ENCODE measurements around the gene ZNF778.
"Not testable (repeated sequence)": the region's sequence is repeated elsewhere in the genome, so short reads cannot be mapped to it uniquely, and the experiment has no call there.

The ZNF778 gene

DNA sequence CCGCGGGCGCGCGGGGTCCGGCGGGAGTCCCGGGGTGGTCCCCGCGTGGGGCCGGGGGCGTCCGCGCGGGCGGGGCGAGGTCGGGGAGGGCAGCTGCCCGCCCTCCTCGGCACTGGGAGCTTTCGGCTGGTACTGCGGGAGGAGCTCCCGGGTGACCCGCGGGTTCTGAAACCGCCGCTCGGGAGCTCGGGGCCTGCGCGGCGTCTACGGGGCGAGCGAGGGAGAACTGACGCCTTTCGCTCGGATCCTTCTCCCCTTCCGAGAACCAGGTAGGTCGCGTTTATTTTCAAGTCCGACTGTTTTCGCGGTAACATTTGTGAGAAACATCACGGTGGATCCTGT is 30.2 kb downstream of the ZNF778 start:
- H3K9ac ChIP-seq (ENCODE audit: low read length in 2 of 2); H3K36me3 ChIP-seq (ENCODE audit: control insufficient read depth in 2 of 2, insufficient read depth in 2 of 2, low read length in 2 of 2); H3K27ac ChIP-seq (ENCODE audit: low read length); H3K9me3 ChIP-seq (ENCODE audit: control insufficient read depth in 2 of 2, low read length in 2 of 2); H3K4me1 ChIP-seq (ENCODE audit: control insufficient read depth, insufficient read depth, low read length); H3K27me3 ChIP-seq (ENCODE audit: control insufficient read depth in 1 of 2, insufficient read depth in 2 of 2, low read length in 2 of 2): not testable (repeated sequence)
- peak overlapping the region; percentile 19 to 69 for H3K4me3 ChIP-seq (ENCODE audit: low read length in 2 of 2)

- no peaks in the 10 kb centered on the region for H3K36me3 ChIP-seq (ENCODE audit: control insufficient read depth in 2 of 2, insufficient read depth in 2 of 2, low read length in 2 of 2)
- H3K27me3 ChIP-seq (ENCODE audit: control insufficient read depth in 1 of 2, insufficient read depth in 2 of 2, low read length in 2 of 2): no peaks in the 10 kb centered on the region
- no peak overlapping the region for H3K27ac ChIP-seq (ENCODE audit: low read length)
- H3K9ac ChIP-seq (ENCODE audit: low read length in 2 of 2): no peak overlapping the region
- no peaks in the 10 kb centered on the region for H3K9me3 ChIP-seq (ENCODE audit: control insufficient read depth in 2 of 2, low read length in 2 of 2)
- H3K4me3 ChIP-seq (ENCODE audit: low read length in 2 of 2): peak overlapping the region in 1 of 2 donors; percentile 19
- H3K4me1 ChIP-seq (ENCODE audit: control insufficient read depth, insufficient read depth, low read length): peaks cover 8% of the 10 kb centered on the region
Measured at GRCh38 chr16:89248196-89248982, 30.9 kb downstream of the ZNF778 start.

DNA sequence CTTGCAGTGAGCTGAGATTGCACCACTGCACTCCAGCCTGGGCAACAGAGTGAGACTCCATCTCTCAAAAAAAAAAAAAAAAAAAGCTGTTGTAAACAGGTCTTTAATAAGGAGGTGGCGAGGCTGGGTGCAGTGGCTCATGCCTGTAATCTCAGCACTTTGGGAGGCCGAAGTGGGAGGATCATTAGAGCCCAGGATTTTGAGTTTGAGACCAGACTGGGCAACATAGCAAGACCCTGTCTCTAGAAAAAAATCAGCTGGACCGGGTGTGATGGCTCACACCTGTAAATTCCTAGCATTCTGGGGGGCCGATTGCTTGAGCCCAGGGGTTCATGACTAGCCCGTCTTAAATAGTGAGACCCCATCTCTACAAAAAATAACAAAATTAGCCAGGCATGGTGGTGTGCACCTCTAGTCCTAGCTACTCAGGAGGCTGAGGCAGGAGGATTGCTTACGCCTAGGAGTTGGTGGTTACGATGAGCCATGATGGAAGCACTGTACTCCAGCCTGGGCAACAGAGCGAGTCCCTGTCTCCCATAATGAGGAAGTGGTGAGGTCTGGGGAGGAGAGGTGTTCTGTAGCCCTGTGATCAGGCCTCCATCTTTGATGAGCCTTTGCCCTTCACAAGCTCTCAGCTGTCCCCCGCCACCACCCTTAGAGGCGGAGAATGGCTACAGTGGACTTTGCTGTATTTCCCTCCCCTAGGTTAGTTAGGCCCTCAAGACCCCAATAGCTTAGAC is 36.2 kb downstream of the ZNF778 start:
- Histone ChIP-seq H3K27me3 (ENCODE audit: control insufficient read depth in 1 of 2, insufficient read depth in 2 of 2, low read length in 2 of 2) (peaks cover 15 to 19% of the 10 kb centered on the region in 2 donors), H3K27ac (ENCODE audit: low read length) (no peak overlapping the region), H3K9ac (ENCODE audit: low read length in 2 of 2) (no peak overlapping the region), H3K4me3 (ENCODE audit: low read length in 2 of 2) (no peak overlapping the region), H3K4me1 (ENCODE audit: control insufficient read depth, insufficient read depth, low read length) (peaks cover 13% of the 10 kb centered on the region), H3K36me3 (ENCODE audit: control insufficient read depth in 2 of 2, insufficient read depth in 2 of 2, low read length in 2 of 2) (no peaks in the 10 kb centered on the region), H3K9me3 (ENCODE audit: control insufficient read depth in 2 of 2, low read length in 2 of 2) (no peaks in the 10 kb centered on the region)

DNA sequence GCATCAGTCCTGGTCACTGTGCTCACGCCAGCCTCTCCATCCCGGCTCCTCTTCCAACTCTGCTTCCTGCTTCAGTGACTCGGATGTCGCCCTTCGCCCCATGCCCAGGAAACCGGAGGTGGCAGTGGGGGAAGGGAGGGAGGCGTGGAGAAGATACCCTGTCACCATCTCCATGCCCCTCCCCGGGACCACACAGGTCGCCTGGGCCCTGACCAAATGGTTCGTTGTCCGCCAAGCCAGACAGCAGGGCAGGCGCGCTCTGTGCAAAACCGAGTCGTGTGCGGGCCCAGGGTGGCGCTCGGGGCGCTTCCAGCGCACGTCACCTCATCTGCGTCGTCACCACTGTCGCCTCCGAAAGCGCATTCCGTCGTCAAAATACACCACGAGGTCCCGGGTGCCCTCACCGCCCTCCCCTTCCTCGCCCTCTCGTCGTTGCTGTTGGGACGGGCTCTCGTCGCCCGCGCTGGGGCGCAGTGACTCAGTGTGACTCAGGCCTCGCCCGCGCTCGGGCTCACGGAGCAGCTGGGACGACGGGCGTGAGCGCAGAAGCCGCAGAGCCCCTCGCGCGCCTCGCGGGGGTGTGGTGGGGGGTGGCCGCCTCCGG is 39.2 kb downstream of the ZNF778 start:
- Histone ChIP-seq H3K4me1 (ENCODE audit: control insufficient read depth, insufficient read depth, low read length) (peaks cover 13% of the 10 kb centered on the region), H3K9me3 (ENCODE audit: control insufficient read depth in 2 of 2, low read length in 2 of 2) (no peaks in the 10 kb centered on the region), H3K27ac (ENCODE audit: low read length) (no peak overlapping the region), H3K9ac (ENCODE audit: low read length in 2 of 2) (peak overlapping the region in 1 of 2 donors; percentile 22), H3K4me3 (ENCODE audit: low read length in 2 of 2) (peak overlapping the region; percentile 43 to 61), H3K36me3 (ENCODE audit: control insufficient read depth in 2 of 2, insufficient read depth in 2 of 2, low read length in 2 of 2) (no peaks in the 10 kb centered on the region), H3K27me3 (ENCODE audit: control insufficient read depth in 1 of 2, insufficient read depth in 2 of 2, low read length in 2 of 2) (peaks cover 17 to 23% of the 10 kb centered on the region in 2 donors)

DNA sequence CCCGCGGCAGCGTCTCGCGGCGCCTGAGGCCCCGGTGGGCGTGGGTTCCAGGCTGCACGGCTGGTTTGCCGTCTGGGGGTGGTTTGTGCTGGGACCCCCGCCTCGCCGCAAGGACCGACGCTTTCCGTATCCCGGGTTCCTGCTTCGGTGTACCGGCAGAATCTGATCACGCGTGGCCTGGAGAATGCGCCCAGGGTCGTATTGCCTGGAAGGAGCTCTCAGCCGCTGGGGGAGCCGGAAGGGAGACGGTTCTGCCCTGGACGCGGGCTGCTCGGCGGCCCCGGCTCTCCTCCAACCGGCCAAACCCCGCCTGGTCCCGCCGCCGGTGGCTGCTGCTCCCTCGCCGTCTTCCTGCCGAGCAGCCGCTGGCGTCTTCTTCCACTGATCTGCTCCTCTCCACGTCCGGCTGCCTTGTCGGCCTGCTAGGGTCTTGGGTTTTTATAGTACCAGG is 39.8 kb downstream of the ZNF778 start:
- Histone ChIP-seq H3K4me1 (ENCODE audit: control insufficient read depth, insufficient read depth, low read length) (peaks cover 13% of the 10 kb centered on the region), H3K9ac (ENCODE audit: low read length in 2 of 2) (no peak overlapping the region), H3K9me3 (ENCODE audit: control insufficient read depth in 2 of 2, low read length in 2 of 2) (no peaks in the 10 kb centered on the region), H3K27ac (ENCODE audit: low read length) (no peak overlapping the region), H3K36me3 (ENCODE audit: control insufficient read depth in 2 of 2, insufficient read depth in 2 of 2, low read length in 2 of 2) (no peaks in the 10 kb centered on the region), H3K4me3 (ENCODE audit: low read length in 2 of 2) (peak overlapping the region; percentile 19 to 61), H3K27me3 (ENCODE audit: control insufficient read depth in 1 of 2, insufficient read depth in 2 of 2, low read length in 2 of 2) (peaks cover 17 to 23% of the 10 kb centered on the region in 2 donors)

DNA sequence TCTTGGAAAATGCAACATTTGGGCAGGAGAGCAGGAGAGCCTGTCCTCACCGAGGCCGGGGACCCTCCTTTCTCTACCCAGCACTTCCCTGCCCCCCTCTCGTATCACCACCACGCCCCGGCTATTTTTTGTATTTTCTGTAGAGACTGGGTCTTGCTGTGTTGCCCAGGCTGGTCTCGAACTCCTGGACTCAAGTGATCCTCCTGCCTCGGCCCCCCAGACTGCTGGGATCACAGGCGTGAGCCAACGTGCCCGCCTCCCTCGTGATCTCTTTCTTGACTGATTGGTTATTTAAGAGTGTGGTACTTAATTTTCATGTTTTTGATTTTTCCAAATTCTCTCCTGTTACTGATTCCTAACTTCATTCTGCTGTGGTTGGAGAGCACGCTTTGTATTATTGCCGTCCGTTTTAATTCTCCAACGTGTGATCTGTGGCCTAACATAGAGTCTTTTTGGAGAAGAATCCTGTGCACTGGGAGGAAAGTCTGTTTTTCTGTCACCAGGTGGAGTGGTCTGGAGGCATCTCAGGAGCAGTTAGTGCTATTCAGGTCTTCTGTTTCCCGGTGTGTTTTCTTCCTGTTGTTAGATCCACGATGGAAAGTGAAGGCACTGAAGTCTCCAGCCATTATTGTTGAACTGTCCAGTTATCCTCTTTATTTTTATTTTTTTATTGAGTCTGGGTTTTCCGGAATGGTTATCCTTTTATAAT is 40.4 kb downstream of the ZNF778 start:
- H3K27ac ChIP-seq (ENCODE audit: low read length): no peak overlapping the region
- H3K9ac ChIP-seq (ENCODE audit: low read length in 2 of 2): no peak overlapping the region
- H3K4me1 ChIP-seq (ENCODE audit: control insufficient read depth, insufficient read depth, low read length): peaks cover 13% of the 10 kb centered on the region
- no peaks in the 10 kb centered on the region for H3K36me3 ChIP-seq (ENCODE audit: control insufficient read depth in 2 of 2, insufficient read depth in 2 of 2, low read length in 2 of 2)
- H3K4me3 ChIP-seq (ENCODE audit: low read length in 2 of 2): peak overlapping the region in 1 of 2 donors; percentile 61
- peaks cover 17 to 23% of the 10 kb centered on the region in 2 donors for H3K27me3 ChIP-seq (ENCODE audit: control insufficient read depth in 1 of 2, insufficient read depth in 2 of 2, low read length in 2 of 2)
- H3K9me3 ChIP-seq (ENCODE audit: control insufficient read depth in 2 of 2, low read length in 2 of 2): no peaks in the 10 kb centered on the region

DNA sequence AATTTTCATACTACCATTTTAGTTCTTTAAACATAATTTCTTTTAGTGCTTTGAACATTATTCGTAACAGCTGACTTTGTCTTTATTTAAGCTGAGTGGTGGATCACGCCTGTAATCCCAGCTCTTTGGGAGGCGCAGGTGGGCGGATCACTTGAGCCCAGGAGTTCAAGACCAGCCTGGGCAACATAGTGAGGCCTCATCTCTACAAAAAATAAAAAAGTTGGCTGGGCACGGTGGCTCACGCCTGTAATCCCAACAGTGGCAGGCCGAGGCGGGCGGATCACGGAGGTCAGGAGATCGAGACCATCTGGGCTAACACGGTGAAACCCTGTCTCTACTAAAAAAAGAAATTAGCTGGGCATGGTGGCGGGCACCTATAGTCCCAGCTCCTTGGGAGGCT is 42.4 kb downstream of the ZNF778 start:
- H3K27ac ChIP-seq (ENCODE audit: low read length); H3K9me3 ChIP-seq (ENCODE audit: control insufficient read depth in 2 of 2, low read length in 2 of 2); H3K9ac ChIP-seq (ENCODE audit: low read length in 2 of 2); H3K4me3 ChIP-seq (ENCODE audit: low read length in 2 of 2); H3K36me3 ChIP-seq (ENCODE audit: control insufficient read depth in 2 of 2, insufficient read depth in 2 of 2, low read length in 2 of 2): not testable (repeated sequence)
- peaks cover 13% of the 10 kb centered on the region for H3K4me1 ChIP-seq (ENCODE audit: control insufficient read depth, insufficient read depth, low read length)
- H3K27me3 ChIP-seq (ENCODE audit: control insufficient read depth in 1 of 2, insufficient read depth in 2 of 2, low read length in 2 of 2): peaks cover 17 to 23% of the 10 kb centered on the region in 2 donors

- Histone ChIP-seq H3K36me3 (ENCODE audit: control insufficient read depth in 2 of 2, insufficient read depth in 2 of 2, low read length in 2 of 2) (peaks cover 0 to 10% of the 10 kb centered on the region in 2 donors), H3K4me1 (ENCODE audit: control insufficient read depth, insufficient read depth, low read length) (peaks cover 9% of the 10 kb centered on the region), H3K4me3 (ENCODE audit: low read length in 2 of 2) (peak overlapping the region in 1 of 2 donors; percentile 10), H3K9me3 (ENCODE audit: control insufficient read depth in 2 of 2, low read length in 2 of 2) (no peaks in the 10 kb centered on the region), H3K9ac (ENCODE audit: low read length in 2 of 2) (no peak overlapping the region), H3K27ac (ENCODE audit: low read length) (no peak overlapping the region), H3K27me3 (ENCODE audit: control insufficient read depth in 1 of 2, insufficient read depth in 2 of 2, low read length in 2 of 2) (peaks cover 12 to 17% of the 10 kb centered on the region in 2 donors)
Measured at GRCh38 chr16:89261691-89262563, 44.4 kb downstream of the ZNF778 start.

- Histone ChIP-seq H3K9ac (ENCODE audit: low read length in 2 of 2) (no peak overlapping the region), H3K9me3 (ENCODE audit: control insufficient read depth in 2 of 2, low read length in 2 of 2) (no peaks in the 10 kb centered on the region), H3K36me3 (ENCODE audit: control insufficient read depth in 2 of 2, insufficient read depth in 2 of 2, low read length in 2 of 2) (peaks cover 12 to 19% of the 10 kb centered on the region in 2 donors), H3K27me3 (ENCODE audit: control insufficient read depth in 1 of 2, insufficient read depth in 2 of 2, low read length in 2 of 2) (no peaks in the 10 kb centered on the region), H3K4me3 (ENCODE audit: low read length in 2 of 2) (no peak overlapping the region), H3K4me1 (ENCODE audit: control insufficient read depth, insufficient read depth, low read length) (no peaks in the 10 kb centered on the region), H3K27ac (ENCODE audit: low read length) (no peak overlapping the region)
Measured at GRCh38 chr16:89264800-89265550, 47.5 kb downstream of the ZNF778 start.
